Erythroblast (primary cell): ENCODE data around the gene ERGIC2.

Experiments used
- GATA1 ChIP-seq: IDR thresholded peaks from 2 replicates; pipeline ENCODE4 v1.6.1; 2011; ENCODE audit warnings: low read depth, mild to moderate bottlenecking, control low read depth, low read length, moderate library complexity
- POLR2A ChIP-seq: IDR thresholded peaks from 2 replicates; pipeline ENCODE4 v1.6.1; 2011; ENCODE audit warnings: mild to moderate bottlenecking, low read length

DNA sequence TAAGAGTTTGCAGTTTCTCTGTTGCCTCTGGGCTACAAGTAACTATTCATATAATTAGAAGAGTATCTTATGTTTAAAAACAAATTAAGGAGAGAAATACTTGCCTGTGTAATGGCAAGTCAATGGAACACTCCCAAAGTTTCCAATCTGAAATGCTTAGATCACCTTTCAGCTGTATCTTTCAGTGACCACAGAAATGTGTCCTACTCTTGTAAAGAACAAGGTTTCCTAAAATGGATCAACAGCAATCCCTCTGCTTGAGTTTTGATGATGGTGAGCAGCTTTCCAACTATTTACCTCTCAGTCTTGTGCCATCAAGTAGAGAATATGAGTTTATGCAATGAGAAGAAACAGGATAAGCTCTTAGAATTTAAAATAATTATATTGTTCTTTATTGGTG is 92.9 kb downstream of the ERGIC2 start:
- TF ChIP-seq GATA1 = no peak
- no peak for TF ChIP-seq POLR2A
